Activated CD4-positive, alpha-beta T cell treated with anti-CD3 and anti-CD28 coated beads, Interleukin-2, amount 10 ng/mL, durations not matched to agents 24 days and 14 days (primary cell): ENCODE measurements around the gene MAN2B2. TPM values are rescaled to one million over a fixed set of nuclear protein-coding genes. Genes with fewer than 3 reads are reported as not detected.
"Not testable (repeated sequence)": the region's sequence is repeated elsewhere in the genome, so short reads cannot be mapped to it uniquely, and the experiment has no call there.

ENCODE experiments used
- DNase-seq: peaks from one replicate; pipeline ENCODE4 v3.0.0; 2022
- H3K27ac Mint-ChIP-seq: one replicate; pipeline ENCODE4 v1.8.0; 2022; ENCODE audit warnings: mild to moderate bottlenecking, mixed read lengths
- H3K27me3 Mint-ChIP-seq: one replicate; pipeline ENCODE4 v1.8.0; 2022; ENCODE audit warnings: mixed read lengths
- H3K36me3 Mint-ChIP-seq: one replicate; pipeline ENCODE4 v1.8.0; 2022; ENCODE audit warnings: low read depth, mild to moderate bottlenecking, mixed read lengths
- H3K4me1 Mint-ChIP-seq: one replicate; pipeline ENCODE4 v1.8.0; 2021; ENCODE audit warnings: mixed read lengths
- H3K4me3 Mint-ChIP-seq: one replicate; pipeline ENCODE4 v1.8.0; 2022; ENCODE audit warnings: mild to moderate bottlenecking, moderate library complexity, mixed read lengths
- H3K9me3 Mint-ChIP-seq: one replicate; pipeline ENCODE4 v1.8.0; 2021; ENCODE audit warnings: mixed read lengths
- intact Hi-C: fragments of 100-400 bp; cut with micrococcal nuclease; formaldehyde crosslinking; loops from one replicate; pipeline ENCODE4 v1.15.1; 2023
- total RNA-seq: library from RNA; stranded (reverse); gene quantifications from 2 replicates; pipeline ENCODE4 v1.2.3, GENCODE V29; 2022

MAN2B2 gene
- total RNA-seq, 1 donor from 2014 or later, result 14.9 TPM

- H3K4me3 Mint-ChIP-seq, H3K4me1 Mint-ChIP-seq, H3K36me3 Mint-ChIP-seq, H3K27me3 Mint-ChIP-seq, H3K27ac Mint-ChIP-seq, DNase-seq, intact Hi-C loops, H3K9me3 Mint-ChIP-seq: not testable (repeated sequence)
Measured at GRCh38 chr4:6628484-6628883, 53.5 kb downstream of the MAN2B2 start.

GRCh38 chr4:6632125-6632524 lies 57.1 kb downstream of the MAN2B2 start:
- intact Hi-C loops, result no loop called here

GRCh38 chr4:6633091-6633906 lies 58.3 kb downstream of the MAN2B2 start:
- Mint-ChIP-seq H3K9me3 (peaks cover 5% of the 10 kb centered on the region), H3K36me3 (no peaks in the 10 kb centered on the region), H3K4me3 (no peak overlapping the region), H3K4me1 (peaks cover 2% of the 10 kb centered on the region), H3K27ac (no peak overlapping the region), H3K27me3 (peaks cover 3% of the 10 kb centered on the region)
- intact Hi-C loops, result no loop called here
- no peak for DNase-seq

More at GRCh38 chr4:6632125-6632524, 57.1 kb downstream of the MAN2B2 start:
- no peak for DNase-seq
- Mint-ChIP-seq H3K27ac (no peak overlapping the region), H3K4me1 (peaks cover 2% of the 10 kb centered on the region), H3K9me3 (peaks cover 5% of the 10 kb centered on the region), H3K4me3 (no peak overlapping the region), H3K36me3 (no peaks in the 10 kb centered on the region), H3K27me3 (peaks cover 3% of the 10 kb centered on the region)

- Mint-ChIP-seq H3K36me3 (no peaks in the 10 kb centered on the region), H3K27me3 (peaks cover 3% of the 10 kb centered on the region), H3K27ac (no peak overlapping the region), H3K9me3 (peaks cover 5% of the 10 kb centered on the region), H3K4me1 (peaks cover 2% of the 10 kb centered on the region), H3K4me3 (no peak overlapping the region)
- no peak for DNase-seq
- intact Hi-C loops, result no loop called here
Measured at GRCh38 chr4:6634746-6635145, 59.8 kb downstream of the MAN2B2 start.

- intact Hi-C loops, result no loop called here
- Mint-ChIP-seq H3K9me3 (peaks cover 5% of the 10 kb centered on the region), H3K4me3 (peak overlapping the region; percentile 40)
Measured at GRCh38 chr4:6639137-6639680, 64.2 kb downstream of the MAN2B2 start.

GRCh38 chr4:6640292-6641163 lies 65.5 kb downstream of the MAN2B2 start, which contains the start of gene MRFAP1:
MRFAP1 (plus strand) TSS chr4:6640685; CDS start chr4:6640863, 178 bp downstream.
- Mint-ChIP-seq H3K27ac (peak within 1 kb of the TSS; percentile 94), H3K9me3 (no peaks in the 10 kb centered on the region), H3K4me1 (peaks cover 20% of the 10 kb centered on the region), H3K36me3 (peaks cover 36% of the 10 kb centered on the region), H3K4me3 (peak within 1 kb of the TSS; percentile 94), H3K27me3 (no peaks in the 10 kb centered on the region)
- intact Hi-C loops, result loop anchor here (1.0 to 5.0 kb wide), 9 partner anchors 34 to 458 kb away; partner anchors contain the start of genes BLOC1S4, GRPEL1, KIAA0232 and MAN2B2
- peak; percentile 98 for DNase-seq

More at GRCh38 chr4:6639137-6639680, 64.2 kb downstream of the MAN2B2 start:
- Mint-ChIP-seq H3K27ac (no peak overlapping the region), H3K27me3 (no peaks in the 10 kb centered on the region), H3K4me1 (peaks cover 20% of the 10 kb centered on the region), H3K36me3 (peaks cover 34% of the 10 kb centered on the region)
- DNase-seq, result no peak

- no peaks in the 10 kb centered on the region for H3K9me3 Mint-ChIP-seq
- no peaks in the 10 kb centered on the region for H3K27me3 Mint-ChIP-seq
- H3K4me1 Mint-ChIP-seq, result peaks cover 20% of the 10 kb centered on the region
- peak overlapping the region; percentile 94 for H3K27ac Mint-ChIP-seq
- peaks cover 36% of the 10 kb centered on the region for H3K36me3 Mint-ChIP-seq
- DNase-seq, result peak; percentile 84
- intact Hi-C loops, result loop anchor here (1.0 to 5.0 kb wide), 3 partner anchors 67 to 459 kb away; partner anchors contain the start of gene MAN2B2
- peak overlapping the region; percentile 94 for H3K4me3 Mint-ChIP-seq
Measured at GRCh38 chr4:6641164-6641970, 66.4 kb downstream of the MAN2B2 start.

GRCh38 chr4:6641971-6642320 lies 67.0 kb downstream of the MAN2B2 start:
- Mint-ChIP-seq H3K4me3 (peak overlapping the region; percentile 94), H3K27ac (peak overlapping the region; percentile 94), H3K9me3 (no peaks in the 10 kb centered on the region), H3K4me1 (peaks cover 20% of the 10 kb centered on the region), H3K27me3 (no peaks in the 10 kb centered on the region), H3K36me3 (peaks cover 36% of the 10 kb centered on the region)
- intact Hi-C loops, result loop anchor here (1.0 to 5.0 kb wide), 3 partner anchors 67 to 460 kb away; partner anchors contain the start of gene MAN2B2
- no peak for DNase-seq

- Mint-ChIP-seq H3K36me3 (peaks cover 36% of the 10 kb centered on the region), H3K4me1 (peaks cover 20% of the 10 kb centered on the region), H3K9me3 (no peaks in the 10 kb centered on the region), H3K4me3 (no peak overlapping the region), H3K27me3 (no peaks in the 10 kb centered on the region), H3K27ac (no peak overlapping the region)
- DNase-seq, result no peak
- intact Hi-C loops, result loop anchor here (5.0 kb wide), 1 partner anchor 461 kb away; no protein-coding TSS in a partner anchor
Measured at GRCh38 chr4:6643141-6643847, 68.3 kb downstream of the MAN2B2 start.

- DNase-seq, result no peak
- Mint-ChIP-seq H3K9me3 (no peaks in the 10 kb centered on the region), H3K27me3 (no peaks in the 10 kb centered on the region), H3K4me1 (peaks cover 20% of the 10 kb centered on the region), H3K4me3 (no peak overlapping the region), H3K36me3 (peaks cover 36% of the 10 kb centered on the region), H3K27ac (no peak overlapping the region)
- intact Hi-C loops, result loop anchor here (5.0 kb wide), 1 partner anchor 463 kb away; no protein-coding TSS in a partner anchor
Measured at GRCh38 chr4:6644792-6645530, 70.0 kb downstream of the MAN2B2 start.

- H3K9me3 Mint-ChIP-seq, result no peaks in the 10 kb centered on the region
- H3K4me3 Mint-ChIP-seq, result no peak overlapping the region
- no peaks in the 10 kb centered on the region for H3K27me3 Mint-ChIP-seq
- intact Hi-C loops, result no loop called here
- no peak overlapping the region for H3K27ac Mint-ChIP-seq
- H3K4me1 Mint-ChIP-seq, result peaks cover 11% of the 10 kb centered on the region
- DNase-seq, result no peak
- peaks cover 18% of the 10 kb centered on the region for H3K36me3 Mint-ChIP-seq
Measured at GRCh38 chr4:6647169-6647568, 72.2 kb downstream of the MAN2B2 start.
